Stimulated activated naive CD8-positive, alpha-beta T cell treated with anti-CD3 and anti-CD28 coated beads, Interleukin-15, Interleukin-2, amounts not matched to agents 100 ng/mL and 50 ng/mL, for 24 hours (primary cell): ENCODE results near the gene PNPLA7.
"Not testable (repeated sequence)": the region's sequence is repeated elsewhere in the genome, so short reads cannot be mapped to it uniquely, and the experiment has no call there.

Experiments
- H3K27ac Mint-ChIP-seq: one replicate; pipeline ENCODE4 v1.8.0; 2021; ENCODE audit warnings: mild to moderate bottlenecking, mixed read lengths
- H3K27me3 Mint-ChIP-seq: one replicate; pipeline ENCODE4 v1.8.0; 2021; ENCODE audit warnings: mixed read lengths
- H3K36me3 Mint-ChIP-seq: one replicate; pipeline ENCODE4 v1.8.0; 2021; ENCODE audit warnings: low read depth, mixed read lengths
- H3K4me1 Mint-ChIP-seq: one replicate; pipeline ENCODE4 v1.8.0; 2021; ENCODE audit warnings: low read depth, mixed read lengths
- H3K4me3 Mint-ChIP-seq: one replicate; pipeline ENCODE4 v1.8.0; 2021; ENCODE audit warnings: mild to moderate bottlenecking, mixed read lengths
- H3K9me3 Mint-ChIP-seq: one replicate; pipeline ENCODE4 v1.8.0; 2021; ENCODE audit warnings: mixed read lengths

PNPLA7 gene

DNA sequence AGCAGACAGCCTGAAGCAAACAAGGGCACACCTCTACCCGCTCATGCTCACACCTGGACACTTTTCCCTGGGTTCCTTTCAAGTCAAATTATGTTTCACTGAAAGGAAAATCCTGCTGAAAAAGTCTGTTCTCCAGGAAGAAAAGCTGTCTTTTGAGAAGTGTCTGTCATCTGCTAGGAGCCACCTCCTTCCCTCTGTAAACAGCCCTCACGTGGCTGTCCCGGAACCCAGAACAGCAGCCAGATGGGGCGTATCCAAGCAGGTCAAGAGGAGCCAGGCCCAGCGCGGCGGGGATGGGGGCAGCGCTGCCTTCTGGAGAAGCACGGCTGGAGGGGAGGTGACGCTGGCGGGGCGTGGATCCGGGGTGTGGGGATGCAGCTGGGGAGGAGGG, at the start of gene PNPLA7:
TSS of gene PNPLA7 (minus strand) at position 172 of the 391 bp plus-strand sequence. CDS start 205 bp downstream, outside the sequence.
- Mint-ChIP-seq H3K27me3 (no peaks in the 10 kb centered on the region), H3K9me3 (no peaks in the 10 kb centered on the region), H3K36me3 (peaks cover 19% of the 10 kb centered on the region), H3K4me3 (peak within 1 kb of the TSS; percentile 80), H3K4me1 (peaks cover 18% of the 10 kb centered on the region), H3K27ac (peak within 1 kb of the TSS; percentile 76)

DNA sequence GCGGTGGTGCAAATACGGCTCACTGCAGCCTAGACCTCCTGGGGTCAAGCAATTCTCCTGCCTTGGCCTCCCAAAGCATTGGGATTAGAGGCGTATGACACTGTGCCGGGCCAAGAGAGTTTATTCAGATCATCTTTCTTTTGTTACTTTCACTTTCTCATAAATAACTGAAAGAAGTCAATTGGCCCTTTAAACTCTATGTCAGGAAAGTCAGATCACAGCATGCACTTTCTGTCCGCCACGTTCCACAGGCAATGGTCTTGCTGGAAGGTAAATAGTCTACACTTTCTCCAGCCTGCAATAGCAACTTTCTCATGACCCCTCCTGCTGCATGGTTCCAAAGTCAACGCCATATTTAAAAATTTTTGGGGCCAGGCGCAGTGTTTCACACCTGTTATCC, 48.7 kb upstream of the PNPLA7 start:
- Mint-ChIP-seq H3K4me3 (no peak overlapping the region), H3K27me3 (no peaks in the 10 kb centered on the region), H3K36me3 (no peaks in the 10 kb centered on the region), H3K9me3 (no peaks in the 10 kb centered on the region), H3K27ac (no peak overlapping the region), H3K4me1 (peaks cover 6% of the 10 kb centered on the region)

DNA sequence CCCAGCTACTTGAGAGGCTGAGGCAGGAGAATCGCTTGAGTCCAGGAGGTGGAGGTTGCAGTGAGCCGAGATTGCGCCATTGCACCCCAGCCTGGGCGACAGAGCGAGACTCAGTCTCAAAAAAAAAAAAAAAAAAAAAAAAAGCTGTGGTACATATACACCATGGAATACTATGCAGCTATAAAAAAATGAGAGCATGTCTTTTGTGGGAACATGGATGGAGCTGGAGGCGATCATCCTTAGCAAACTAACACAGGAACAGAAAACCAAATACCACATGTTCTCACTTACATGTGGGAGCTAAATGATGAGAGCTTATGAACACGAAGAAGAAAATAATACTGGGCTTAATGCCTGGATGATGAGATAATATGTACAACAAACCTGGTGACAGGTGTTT, 46.4 kb upstream of the PNPLA7 start:
- not testable (repeated sequence) for H3K9me3 Mint-ChIP-seq, H3K27ac Mint-ChIP-seq, H3K4me3 Mint-ChIP-seq, H3K27me3 Mint-ChIP-seq, H3K36me3 Mint-ChIP-seq, H3K4me1 Mint-ChIP-seq

GRCh38 chr9:137593176-137593575, 43.0 kb upstream of the PNPLA7 start:
- H3K27ac Mint-ChIP-seq: no peak overlapping the region
- no peak overlapping the region for H3K4me3 Mint-ChIP-seq

DNA sequence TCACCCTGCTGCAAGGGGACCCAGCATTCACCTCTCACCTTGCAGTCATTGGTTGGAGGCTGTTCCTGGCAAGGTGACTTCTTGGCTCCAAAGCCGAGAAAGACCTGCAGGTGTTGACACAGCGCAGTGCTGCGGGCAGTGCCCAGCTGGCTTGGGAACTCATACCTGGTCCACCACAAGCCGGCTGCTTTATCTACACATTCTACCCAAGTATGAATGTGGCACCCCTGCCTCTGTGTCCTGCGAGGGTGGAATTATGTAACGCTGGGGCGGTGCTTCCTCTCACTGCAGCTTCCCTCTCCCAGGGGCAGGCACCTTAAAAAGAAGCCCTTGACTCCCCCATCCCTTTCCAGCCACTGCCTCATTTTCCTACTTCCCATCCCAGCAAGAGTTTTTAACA, 42.6 kb upstream of the PNPLA7 start:
- H3K4me3 Mint-ChIP-seq: no peak overlapping the region
- H3K27ac Mint-ChIP-seq: no peak overlapping the region
- peaks cover 21% of the 10 kb centered on the region for H3K4me1 Mint-ChIP-seq

More at GRCh38 chr9:137593176-137593575, 43.0 kb upstream of the PNPLA7 start:
- Mint-ChIP-seq H3K4me1 (peaks cover 17% of the 10 kb centered on the region), H3K27me3 (no peaks in the 10 kb centered on the region), H3K9me3 (no peaks in the 10 kb centered on the region), H3K36me3 (peaks cover 5% of the 10 kb centered on the region)

DNA sequence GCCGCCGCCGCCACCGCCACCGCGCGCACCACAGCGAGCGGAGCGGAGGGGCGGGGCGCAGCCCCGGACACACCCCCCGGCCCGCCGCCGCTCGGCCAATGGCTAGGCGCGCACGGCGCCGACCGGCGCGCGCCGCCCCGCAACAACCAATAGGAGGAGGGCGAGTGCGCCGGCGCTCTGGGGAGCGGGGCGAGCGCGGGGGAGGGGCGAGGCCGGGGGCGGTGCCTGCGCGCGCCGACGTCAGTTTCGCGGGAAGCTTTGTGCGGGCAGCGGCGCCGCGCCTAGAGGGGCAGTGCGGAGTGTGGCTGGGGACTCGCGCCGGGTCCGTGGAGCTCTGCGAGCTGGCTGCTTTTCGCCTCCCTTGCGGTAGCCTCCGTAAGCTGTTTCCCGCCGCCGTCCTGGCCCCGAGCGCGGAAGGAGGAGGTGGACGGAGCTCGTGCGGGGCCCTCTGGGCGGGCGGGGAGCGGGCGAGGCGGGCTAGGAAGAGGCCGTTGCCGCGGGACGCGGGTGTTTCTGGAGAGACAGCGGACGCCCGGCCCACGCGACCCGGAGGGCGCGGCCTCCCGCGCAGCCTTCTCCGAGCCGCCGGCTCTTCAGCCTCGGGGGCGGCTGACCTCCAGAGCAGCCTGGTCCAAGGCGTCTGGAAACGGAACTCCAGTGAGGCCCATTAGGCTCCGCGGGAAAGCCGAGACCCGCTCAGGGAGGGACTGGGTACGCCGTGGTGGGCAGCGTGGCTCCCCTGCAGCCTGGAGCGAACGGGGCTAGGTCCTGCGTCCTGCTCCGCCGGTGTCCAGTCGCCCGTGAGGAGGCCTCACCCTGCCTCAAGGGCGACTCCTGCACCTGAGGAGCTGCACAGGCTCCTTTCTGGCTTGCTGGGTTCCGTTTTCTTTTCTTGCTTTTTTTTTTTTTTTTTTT, 40.5 kb upstream of the PNPLA7 start, which contains the start of gene ZMYND19:
TSS of gene ZMYND19 (minus strand) at position 44 of the 915 bp plus-strand sequence. CDS start 249 bp downstream, outside the sequence.
- H3K4me3 Mint-ChIP-seq: peak within 1 kb of the TSS; percentile 91
- no peaks in the 10 kb centered on the region for H3K9me3 Mint-ChIP-seq
- H3K27ac Mint-ChIP-seq: peak within 1 kb of the TSS; percentile 85
- no peaks in the 10 kb centered on the region for H3K27me3 Mint-ChIP-seq
- peaks cover 22% of the 10 kb centered on the region for H3K4me1 Mint-ChIP-seq
- peaks cover 28% of the 10 kb centered on the region for H3K36me3 Mint-ChIP-seq

More for the DNA sequence above, 42.6 kb upstream of the PNPLA7 start:
- no peaks in the 10 kb centered on the region for H3K9me3 Mint-ChIP-seq
- H3K27me3 Mint-ChIP-seq: no peaks in the 10 kb centered on the region
- H3K36me3 Mint-ChIP-seq: peaks cover 9% of the 10 kb centered on the region

DNA sequence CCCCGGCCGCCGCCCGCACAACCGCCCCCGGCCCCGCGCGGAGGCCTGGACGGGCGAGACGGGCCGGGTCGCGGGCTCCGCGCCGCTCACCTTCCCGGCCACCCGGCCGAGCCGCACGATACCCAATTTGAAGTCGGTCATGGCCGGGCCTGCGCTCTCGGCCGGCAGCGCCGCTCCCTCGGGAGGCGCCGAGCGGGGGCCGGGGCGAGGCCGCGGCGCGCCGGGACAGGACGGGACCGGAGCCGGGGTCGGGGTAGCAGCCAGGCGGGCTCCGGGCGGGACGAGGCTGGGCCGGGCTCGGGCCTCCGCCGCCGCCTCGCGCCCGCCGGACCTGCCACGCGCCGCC, 39.9 kb upstream of the PNPLA7 start:
- no peaks in the 10 kb centered on the region for H3K27me3 Mint-ChIP-seq
- H3K4me1 Mint-ChIP-seq: peaks cover 22% of the 10 kb centered on the region
- peaks cover 28% of the 10 kb centered on the region for H3K36me3 Mint-ChIP-seq
- H3K9me3 Mint-ChIP-seq: no peaks in the 10 kb centered on the region
- H3K27ac Mint-ChIP-seq: no peak overlapping the region
- H3K4me3 Mint-ChIP-seq: no peak overlapping the region

GRCh38 chr9:137589441-137590122, 39.4 kb upstream of the PNPLA7 start:
- no peaks in the 10 kb centered on the region for H3K27me3 Mint-ChIP-seq
- peak overlapping the region; percentile 85 for H3K27ac Mint-ChIP-seq
- H3K4me1 Mint-ChIP-seq: peaks cover 22% of the 10 kb centered on the region
- peak overlapping the region; percentile 89 for H3K4me3 Mint-ChIP-seq
- H3K36me3 Mint-ChIP-seq: peaks cover 31% of the 10 kb centered on the region
- no peaks in the 10 kb centered on the region for H3K9me3 Mint-ChIP-seq

GRCh38 chr9:137588891-137589290, 38.7 kb upstream of the PNPLA7 start:
- Mint-ChIP-seq H3K9me3 (no peaks in the 10 kb centered on the region), H3K27ac (no peak overlapping the region), H3K4me3 (peak overlapping the region; percentile 89), H3K36me3 (peaks cover 32% of the 10 kb centered on the region), H3K4me1 (peaks cover 22% of the 10 kb centered on the region), H3K27me3 (no peaks in the 10 kb centered on the region)

- Mint-ChIP-seq H3K27ac (no peak overlapping the region), H3K27me3 (no peaks in the 10 kb centered on the region), H3K4me1 (peaks cover 22% of the 10 kb centered on the region), H3K9me3 (no peaks in the 10 kb centered on the region), H3K4me3 (peak overlapping the region; percentile 89), H3K36me3 (peaks cover 38% of the 10 kb centered on the region)
These were observed 38.1 kb upstream of the PNPLA7 start for GRCh38 chr9:137588311-137588710.

- Mint-ChIP-seq H3K4me3 (no peak overlapping the region), H3K27ac (no peak overlapping the region), H3K36me3 (peaks cover 46% of the 10 kb centered on the region), H3K4me1 (peaks cover 22% of the 10 kb centered on the region), H3K27me3 (no peaks in the 10 kb centered on the region), H3K9me3 (no peaks in the 10 kb centered on the region)
These were observed 36.7 kb upstream of the PNPLA7 start for GRCh38 chr9:137586854-137587253.

DNA sequence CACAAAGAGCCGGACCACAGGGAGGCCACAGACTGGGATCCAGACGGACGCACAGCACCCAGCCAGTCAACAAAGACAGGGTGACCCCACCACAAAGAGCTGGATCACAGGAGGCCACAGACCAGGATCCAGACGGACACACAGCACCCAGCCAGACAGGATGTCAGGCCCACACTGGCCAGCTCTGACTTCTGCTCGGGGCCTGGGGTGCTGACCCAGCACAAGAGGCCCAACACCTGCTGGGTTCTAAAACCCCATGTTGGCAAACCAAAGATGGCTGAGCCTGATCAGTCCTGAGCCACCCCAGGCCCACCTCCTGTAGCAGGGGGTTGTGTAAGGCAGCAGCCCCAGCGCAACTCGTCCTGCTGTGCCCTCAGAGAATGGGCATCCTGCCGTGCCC, 33.8 kb upstream of the PNPLA7 start:
- peaks cover 54% of the 10 kb centered on the region for H3K36me3 Mint-ChIP-seq
- peaks cover 19% of the 10 kb centered on the region for H3K4me1 Mint-ChIP-seq
- H3K27ac Mint-ChIP-seq: no peak overlapping the region
- no peaks in the 10 kb centered on the region for H3K27me3 Mint-ChIP-seq
- no peaks in the 10 kb centered on the region for H3K9me3 Mint-ChIP-seq
- H3K4me3 Mint-ChIP-seq: no peak overlapping the region

GRCh38 chr9:137583347-137583746, 33.1 kb upstream of the PNPLA7 start:
- no peaks in the 10 kb centered on the region for H3K27me3 Mint-ChIP-seq
- H3K9me3 Mint-ChIP-seq: no peaks in the 10 kb centered on the region
- H3K4me3 Mint-ChIP-seq: no peak overlapping the region
- H3K27ac Mint-ChIP-seq: no peak overlapping the region
- H3K4me1 Mint-ChIP-seq: peaks cover 14% of the 10 kb centered on the region
- H3K36me3 Mint-ChIP-seq: peaks cover 50% of the 10 kb centered on the region

DNA sequence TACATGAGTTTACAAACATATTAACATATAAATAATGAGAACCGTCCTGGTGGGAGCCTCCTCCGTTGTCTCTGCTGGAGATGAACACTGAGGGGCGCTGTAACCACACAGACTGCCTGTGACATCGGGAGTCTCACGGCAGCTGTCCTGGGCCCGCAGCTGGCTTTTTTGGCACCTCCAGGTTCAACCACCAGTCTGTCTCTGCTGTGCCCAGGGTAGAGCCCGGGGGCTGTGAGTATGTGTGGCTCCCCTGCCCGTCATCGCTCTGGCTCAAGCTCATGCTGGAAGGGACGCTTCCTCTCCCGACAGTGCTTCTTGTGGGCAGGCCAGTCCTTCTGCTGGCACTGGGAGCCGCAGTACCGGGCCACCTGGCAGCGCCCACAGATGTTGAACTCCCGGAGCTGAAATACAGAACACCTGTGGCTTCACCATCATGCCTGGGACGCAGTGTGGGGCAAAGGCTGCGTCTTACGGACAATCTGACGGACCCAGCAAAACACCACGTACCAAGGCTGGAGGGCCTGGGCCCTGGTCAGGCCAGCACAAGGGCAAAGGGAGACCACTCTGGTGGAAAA, 32.2 kb upstream of the PNPLA7 start:
- no peaks in the 10 kb centered on the region for H3K27me3 Mint-ChIP-seq

More for the DNA sequence above, 32.2 kb upstream of the PNPLA7 start:
- H3K36me3 Mint-ChIP-seq: peaks cover 41% of the 10 kb centered on the region
- H3K4me1 Mint-ChIP-seq: peaks cover 14% of the 10 kb centered on the region
- no peak overlapping the region for H3K4me3 Mint-ChIP-seq
- no peak overlapping the region for H3K27ac Mint-ChIP-seq
- H3K9me3 Mint-ChIP-seq: no peaks in the 10 kb centered on the region
